HS-5 (cell line): ENCODE data around the gene R3HDM4.
A peak's percentile ranks its signal among the peaks of the same experiment; 100 is the strongest.

Experiments used
- DNase-seq: peaks from one replicate; pipeline ENCODE4 v3.0.0-alpha.2; 2012; ENCODE audit warnings: low read depth

R3HDM4 gene

DNA sequence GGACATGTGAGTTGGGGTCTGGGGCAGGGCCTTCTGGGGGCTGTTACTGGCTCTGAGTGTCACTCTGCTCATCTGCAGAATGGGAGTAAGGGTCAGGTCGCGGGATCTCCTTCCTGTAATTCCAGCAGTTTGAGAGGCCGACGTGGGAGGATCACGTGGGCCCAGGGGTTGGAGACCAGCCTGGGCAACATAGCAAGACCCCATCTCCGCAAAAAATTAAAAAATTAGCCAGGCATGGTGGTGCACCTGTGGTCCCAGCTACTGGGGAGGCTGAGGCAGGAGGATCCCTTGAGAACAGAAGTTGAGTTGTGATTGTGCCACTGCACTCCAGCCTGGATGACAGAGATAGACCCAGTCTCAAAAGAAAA is 16.9 kb upstream of the R3HDM4 start:
- no peak for DNase-seq

DNA sequence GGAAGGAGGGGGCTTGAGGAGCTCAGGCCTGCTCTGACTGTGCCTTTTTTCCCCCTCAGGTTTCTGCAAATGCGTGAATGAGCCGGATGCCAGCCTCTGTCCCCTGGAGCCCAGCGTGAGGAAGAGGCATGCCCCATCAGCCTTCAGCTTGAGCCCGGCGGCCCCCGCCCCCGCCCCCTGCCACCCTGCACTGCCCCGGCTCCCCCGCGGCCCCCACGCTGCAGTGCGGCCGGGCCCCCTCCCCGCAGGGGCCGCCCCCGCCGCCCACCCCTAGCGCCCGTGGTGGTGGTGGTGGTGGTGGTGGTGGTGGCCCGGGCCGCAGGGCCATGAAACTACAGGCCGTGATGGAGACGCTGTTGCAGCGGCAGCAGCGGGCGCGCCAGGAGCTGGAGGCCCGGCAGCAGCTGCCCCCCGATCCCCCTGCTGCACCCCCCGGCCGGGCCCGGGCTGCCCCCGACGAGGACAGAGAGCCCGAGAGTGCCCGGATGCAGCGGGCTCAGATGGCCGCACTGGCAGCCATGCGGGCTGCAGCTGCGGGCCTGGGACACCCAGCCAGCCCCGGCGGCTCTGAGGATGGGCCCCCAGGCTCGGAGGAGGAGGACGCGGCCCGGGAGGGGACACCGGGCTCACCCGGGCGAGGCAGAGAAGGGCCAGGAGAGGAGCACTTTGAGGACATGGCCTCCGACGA is 16.3 kb upstream of the R3HDM4 start:
- no peak for DNase-seq

DNA sequence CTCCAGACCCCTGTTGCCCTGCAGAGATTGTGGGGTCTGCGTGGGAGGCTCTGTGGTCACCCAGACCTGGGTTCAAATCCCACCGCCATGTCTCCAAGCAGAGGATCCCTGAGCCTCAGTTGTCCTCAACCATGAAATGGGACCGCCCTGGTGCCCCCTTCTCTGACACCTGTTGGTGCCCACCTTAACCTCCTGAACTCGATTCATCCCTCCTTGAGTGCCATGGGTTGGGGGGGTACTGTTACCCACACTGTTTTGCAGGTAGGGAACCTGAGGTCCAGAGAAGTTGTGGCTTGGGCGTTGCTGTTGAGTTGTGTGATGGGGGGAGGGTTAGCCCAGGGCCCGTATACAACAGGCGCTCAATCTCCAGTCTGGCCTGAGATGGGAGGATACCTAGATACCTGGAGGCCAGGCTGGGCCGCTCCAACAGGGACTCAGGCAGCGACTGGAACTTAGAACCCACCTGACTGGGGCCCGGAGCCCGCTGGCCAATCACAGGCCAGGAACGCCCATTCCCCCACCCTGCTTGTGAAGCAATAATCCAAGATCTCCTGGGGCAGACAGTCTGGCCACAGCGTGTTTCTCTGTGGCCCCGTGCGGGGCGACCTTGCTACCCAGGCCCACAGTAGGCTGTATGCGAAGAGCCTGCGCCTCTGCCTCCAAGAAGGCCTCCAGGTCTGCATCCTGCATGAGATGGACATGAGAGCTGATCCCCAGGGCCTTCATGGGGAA is 15.6 kb upstream of the R3HDM4 start:
- no peak for DNase-seq

DNA sequence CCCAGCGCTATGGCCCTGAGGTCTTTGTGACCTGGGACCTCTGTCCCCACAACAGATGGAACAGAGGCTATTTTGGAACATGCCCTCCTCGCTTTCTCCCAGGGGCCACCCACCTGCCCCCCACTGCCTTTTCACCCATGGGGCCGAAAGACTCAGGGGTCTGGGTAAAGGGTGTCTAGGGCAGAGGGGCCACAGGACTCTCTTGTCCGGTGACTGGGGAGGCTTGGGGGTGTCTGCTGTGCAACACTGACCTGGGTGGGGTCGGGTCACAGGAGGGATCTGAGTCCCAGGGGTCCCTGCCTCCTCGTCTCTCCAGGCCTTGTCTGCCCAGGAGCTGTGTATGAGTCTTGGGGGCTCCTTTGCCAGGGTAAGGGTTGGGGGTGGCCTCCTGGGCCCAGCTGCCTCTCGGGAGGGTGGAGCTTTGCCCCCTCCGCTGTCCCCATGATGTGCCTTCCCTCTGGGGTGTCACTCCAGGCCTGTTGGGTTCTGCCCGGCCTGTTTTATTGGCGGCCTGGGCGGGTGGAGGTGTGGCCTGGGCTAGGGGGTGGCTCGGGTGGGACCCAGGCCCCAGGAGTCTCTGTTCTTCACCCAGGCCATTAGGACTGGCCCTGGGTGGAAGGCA is 14.9 kb upstream of the R3HDM4 start:
- DNase-seq = no peak

DNA sequence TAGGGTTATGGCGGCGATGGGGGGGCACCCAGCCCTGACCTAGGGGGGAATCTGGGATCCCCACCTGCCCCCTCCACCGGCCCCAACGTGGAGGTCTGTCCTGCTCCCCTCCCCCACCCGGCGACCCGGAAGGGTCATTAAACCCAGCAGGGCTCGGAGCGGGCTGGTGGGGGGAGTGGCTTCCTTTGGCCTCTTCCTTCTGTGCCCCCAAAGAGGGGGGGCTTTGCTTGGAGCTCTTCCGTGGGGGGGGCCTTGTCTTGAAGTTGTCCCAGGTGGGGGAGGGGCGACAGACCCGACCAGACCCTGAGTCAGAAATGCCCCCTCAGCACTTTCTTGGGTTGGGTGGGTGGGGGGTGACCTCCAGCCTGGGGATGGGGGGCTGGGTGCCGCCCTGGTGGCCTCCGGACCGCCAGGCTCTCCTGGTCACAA is 14.3 kb upstream of the R3HDM4 start:
- no peak for DNase-seq

DNA sequence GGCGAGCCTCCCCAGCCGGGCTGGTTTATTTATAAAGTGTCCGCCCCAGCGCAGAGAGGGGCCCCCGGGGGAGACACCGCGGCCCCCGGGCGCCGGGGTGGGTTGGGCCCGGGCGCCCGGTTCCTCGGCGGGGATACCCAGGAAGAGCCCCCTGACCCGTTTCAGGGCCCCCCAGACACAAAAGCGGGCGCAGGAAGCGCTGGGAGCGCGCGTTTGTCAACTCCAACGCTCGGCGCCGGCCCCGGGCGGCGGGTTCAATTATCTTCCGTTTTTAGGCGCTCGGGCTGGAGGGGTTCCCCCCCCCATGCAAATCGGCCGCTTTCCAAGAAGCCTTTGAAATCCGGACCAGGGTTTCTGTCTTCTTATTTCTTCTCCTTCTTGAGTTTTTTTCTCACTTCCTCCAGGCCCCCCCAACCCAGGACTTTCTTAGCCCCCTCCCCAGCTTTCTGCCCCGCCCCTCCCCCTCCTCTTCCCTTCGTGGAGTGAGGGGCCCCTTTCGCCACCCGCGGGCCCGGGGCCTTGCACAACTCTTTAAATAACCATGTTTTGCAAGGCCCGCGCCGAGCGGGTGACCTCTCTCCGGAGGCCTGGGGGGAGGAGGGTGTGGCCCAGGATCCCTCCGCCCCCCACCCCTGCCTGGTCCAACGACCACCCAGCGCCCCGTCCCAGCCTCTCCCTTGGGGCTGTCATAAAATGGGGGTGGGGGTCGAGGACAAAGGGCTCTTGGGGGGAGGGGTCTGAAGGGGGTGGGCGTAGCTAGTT is 13.8 kb upstream of the R3HDM4 start:
- no peak for DNase-seq

DNA sequence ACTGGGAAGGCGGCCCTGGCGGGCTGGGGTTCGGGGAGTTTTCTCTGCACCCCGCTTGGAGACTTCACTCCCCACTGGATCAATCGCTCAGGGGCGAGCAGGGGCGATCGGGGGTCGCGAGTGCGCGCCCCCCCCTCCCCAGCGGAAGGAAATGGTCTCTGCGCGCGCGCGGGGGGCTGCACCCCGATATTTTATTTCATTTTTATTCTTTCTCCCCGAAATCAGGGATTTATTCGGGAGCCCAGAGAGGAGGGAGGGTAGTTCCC is 13.2 kb upstream of the R3HDM4 start:
- no peak for DNase-seq

DNA sequence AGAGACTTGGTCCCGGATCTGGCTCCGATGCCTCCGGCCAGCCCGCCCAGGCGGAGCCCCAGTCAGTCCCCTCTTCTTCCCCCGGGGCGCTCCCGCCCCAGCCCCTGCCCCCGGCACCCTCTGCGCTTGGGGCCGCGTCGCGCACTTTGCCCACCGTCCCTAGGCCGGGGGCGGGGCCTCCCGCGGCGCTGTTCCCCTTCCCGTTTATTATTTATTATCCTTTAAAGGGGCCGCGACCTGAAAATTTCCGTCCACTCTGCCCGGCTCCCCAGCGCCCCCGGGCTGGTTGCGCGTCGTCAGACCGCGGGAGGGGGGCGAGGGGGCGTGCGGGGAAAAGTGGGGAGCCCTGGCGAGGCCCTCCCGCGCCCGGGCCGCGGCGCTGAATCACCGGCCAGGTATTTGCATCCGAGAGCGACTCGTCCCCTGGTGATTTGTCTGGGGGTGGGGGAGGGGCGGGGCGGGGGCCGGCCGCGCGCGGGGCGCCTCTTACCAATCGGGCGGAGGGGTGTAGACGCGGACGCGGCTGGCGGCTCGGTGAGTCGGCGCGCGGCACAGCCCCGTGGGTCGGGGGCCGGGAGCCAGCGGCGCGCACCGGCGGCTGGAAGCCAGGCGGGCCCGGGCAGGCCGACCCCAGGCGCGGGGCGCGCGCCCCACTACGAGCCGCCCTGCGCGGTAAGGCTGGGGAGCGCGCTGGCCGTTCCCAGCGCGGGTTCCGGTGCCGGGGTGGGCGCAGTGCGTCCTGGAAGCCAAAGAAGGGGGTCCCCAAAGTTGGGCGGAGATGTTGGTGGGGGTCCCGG is 12.7 kb upstream of the R3HDM4 start, which contains the start of gene ARID3A:
ARID3A (plus strand) TSS at position 510 of the 797 bp plus-strand sequence. CDS start 3,494 bp downstream, outside the sequence.
- DNase-seq = peak; percentile 53

DNA sequence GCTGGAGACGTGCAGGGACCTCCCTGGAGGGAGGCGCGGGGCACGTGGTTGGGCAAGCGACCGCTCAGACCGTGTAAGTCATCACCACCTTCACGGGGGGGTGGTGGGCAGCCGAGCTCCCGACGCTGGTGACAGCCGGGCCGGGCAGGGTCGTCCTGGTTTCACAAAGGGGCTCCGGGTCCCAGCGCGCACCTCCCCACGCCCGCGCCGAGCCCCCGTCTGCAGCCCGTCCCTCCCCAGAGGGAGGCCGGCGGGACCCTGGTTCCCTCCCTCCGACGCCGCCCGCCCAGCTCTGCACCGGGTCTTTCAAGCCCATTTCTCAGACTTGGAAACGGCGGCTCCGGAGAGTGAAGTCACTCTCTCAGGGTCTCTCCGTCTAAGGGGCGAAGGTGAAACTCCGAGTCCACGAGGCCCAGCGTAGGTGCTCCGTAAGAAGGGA is 12.1 kb upstream of the R3HDM4 start:
- no peak for DNase-seq

DNA sequence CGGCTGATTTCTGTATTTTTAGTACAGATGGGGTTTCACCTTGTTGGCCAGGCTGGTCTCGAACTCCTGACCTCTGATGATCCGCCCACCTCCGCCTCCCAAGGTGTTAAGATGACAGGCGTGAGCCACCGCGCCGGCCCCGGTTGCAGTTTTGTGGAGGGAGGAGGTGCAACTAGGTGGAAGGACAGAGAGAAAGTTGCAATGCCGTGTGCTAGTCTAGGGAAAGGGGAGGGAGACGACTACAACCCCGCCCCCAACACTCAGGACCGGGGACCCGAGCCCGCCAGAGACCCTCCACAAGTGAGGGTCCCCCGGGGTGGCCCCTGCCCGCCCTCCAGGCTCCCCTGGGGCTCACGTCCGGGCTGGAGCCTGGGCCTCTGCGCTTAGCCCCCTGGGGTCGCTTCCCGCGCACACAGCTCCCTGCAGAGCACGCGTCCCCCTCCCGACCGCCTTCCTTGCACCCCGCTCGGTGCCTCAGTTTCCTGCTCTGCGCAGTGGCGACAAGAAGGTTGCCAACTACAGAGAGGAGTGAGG is 11.6 kb upstream of the R3HDM4 start:
- DNase-seq = no peak

DNA sequence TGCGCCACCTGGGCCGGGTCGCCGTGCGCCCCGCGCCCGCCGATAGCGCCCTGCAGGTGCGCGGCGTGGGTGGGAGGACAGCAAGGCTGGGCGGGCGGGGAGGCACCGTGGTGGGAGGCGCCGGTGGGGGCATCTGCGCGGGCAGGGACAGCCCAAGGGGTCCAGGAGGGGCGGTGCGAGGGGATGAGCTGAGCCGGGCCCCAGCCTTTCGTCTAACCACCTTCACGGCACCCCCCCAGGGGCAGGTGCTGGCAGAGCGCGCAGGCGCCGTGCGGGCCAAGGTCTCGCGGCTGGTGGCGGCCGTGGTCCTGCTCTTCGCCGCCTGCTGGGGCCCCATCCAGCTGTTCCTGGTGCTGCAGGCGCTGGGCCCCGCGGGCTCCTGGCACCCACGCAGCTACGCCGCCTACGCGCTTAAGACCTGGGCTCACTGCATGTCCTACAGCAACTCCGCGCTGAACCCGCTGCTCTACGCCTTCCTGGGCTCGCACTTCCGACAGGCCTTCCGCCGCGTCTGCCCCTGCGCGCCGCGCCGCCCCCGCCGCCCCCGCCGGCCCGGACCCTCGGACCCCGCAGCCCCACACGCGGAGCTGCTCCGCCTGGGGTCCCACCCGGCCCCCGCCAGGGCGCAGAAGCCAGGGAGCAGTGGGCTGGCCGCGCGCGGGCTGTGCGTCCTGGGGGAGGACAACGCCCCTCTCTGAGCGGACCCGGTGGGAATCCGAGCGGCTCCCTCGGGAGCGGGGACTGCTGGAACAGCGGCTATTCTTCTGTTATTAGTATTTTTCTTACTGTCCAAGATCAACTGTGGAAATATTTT is 7.2 kb upstream of the R3HDM4 start:
- DNase-seq = no peak

DNA sequence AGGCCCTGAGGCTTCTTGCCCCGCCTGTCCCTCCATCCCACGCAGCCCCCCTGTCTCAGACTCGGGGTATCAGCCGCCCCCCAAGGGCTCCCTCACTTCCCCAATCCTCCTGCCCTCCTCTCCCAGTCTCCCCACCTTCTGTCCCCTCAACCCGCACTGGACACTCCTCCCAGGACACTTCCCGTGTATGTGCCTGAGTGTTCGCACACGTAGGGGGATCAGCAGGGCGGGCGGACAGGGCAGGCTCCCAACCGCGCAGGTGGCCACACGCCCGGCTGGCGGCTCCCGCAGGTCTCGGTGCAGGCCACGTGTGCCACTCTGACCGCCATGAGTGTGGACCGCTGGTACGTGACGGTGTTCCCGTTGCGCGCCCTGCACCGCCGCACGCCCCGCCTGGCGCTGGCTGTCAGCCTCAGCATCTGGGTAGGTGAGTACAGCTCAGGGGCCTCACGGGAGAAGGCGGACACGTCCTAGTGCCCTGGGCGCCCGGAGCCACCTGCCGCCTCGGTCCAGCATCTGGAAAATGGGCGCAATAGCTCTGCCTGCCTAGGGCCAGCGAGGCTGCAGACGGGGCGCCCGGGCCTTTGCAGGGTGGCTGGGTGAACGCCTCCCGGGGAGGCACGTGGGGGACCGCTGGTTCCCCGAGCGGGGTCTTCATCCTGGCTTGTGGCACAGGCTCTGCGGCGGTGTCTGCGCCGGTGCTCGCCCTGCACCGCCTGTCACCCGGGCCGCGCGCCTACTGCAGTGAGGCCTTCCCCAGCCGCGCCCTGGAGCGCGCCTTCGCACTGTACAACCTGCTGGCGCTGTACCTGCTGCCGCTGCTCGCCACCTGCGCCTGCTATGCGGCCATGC is 6.4 kb upstream of the R3HDM4 start:
- DNase-seq = no peak

DNA sequence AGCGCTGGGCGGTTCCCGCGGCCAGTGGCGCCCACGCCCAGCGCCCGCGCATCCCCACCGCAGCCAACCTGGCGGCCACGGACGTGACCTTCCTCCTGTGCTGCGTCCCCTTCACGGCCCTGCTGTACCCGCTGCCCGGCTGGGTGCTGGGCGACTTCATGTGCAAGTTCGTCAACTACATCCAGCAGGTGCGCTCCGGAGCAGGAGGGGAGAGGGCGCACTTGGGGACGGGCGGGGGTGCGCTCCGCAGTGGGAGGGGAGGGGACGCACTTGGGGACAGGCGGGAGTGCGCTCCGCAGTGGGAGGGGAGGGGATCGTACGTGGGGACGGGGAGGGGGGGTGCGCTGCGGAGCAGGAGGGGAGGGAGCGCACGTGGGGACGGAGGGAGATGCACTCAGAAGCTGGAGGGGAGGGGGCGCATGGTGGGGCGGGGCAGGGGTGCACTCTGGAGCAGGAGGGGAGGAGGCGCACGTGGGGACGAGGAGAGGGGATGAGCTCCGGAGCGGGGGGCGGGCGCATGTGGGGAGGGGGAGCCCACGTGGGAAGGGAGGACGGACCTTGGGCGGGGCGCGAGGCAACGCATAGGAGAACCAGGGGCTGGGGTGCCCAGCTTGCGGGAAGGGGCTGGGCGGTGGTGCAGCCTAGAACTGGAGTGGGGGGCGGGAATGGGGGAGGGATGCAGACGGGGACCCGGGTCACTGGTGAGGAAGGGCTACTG is 5.6 kb upstream of the R3HDM4 start:
- DNase-seq = no peak

DNA sequence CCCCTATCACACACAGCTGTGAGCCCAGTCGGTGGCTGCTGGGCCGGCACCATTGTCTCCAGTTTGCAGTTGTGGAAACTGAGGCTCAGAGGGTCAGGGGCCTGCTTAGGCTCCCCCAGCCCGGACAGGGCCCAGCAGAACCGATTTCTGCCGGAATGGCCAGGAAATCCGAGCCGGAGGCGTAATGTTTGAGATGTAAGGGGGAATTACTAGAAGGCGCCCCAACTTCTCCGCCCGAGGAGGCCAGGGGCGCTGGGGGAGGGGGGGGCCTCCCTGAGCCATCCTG is 5.1 kb upstream of the R3HDM4 start:
- no peak for DNase-seq

DNA sequence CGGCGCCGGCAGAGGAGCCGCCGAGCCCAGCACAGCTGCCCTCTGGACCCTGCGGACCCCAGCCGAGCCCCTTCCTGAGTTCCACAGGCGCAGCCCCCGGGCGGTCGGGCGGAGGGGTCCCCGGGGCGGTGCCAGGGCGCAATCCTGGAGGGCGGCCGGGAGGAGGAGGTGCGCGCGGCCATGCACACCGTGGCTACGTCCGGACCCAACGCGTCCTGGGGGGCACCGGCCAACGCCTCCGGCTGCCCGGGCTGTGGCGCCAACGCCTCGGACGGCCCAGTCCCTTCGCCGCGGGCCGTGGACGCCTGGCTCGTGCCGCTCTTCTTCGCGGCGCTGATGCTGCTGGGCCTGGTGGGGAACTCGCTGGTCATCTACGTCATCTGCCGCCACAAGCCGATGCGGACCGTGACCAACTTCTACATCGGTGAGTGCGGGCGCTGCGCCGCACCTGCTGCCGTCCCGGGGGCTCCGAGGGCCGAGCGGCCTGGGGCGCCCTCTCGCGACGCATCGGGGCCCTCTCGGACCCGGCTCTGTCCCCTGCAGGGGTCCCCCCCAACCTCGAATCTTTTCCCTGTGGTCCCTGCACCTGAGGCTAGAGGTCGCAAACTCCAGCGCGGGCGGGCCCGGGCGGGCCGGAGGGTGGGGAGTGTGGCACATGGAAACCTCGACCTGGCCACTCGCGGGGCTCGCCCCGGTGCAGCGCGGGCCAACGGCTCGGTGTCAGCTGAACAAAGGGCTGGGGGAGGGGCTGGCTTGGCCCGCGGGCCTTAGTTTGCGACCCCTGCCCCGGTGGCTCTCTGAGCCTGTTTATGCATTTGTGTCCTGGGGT is 4.5 kb upstream of the R3HDM4 start, which contains the start of gene KISS1R:
KISS1R (plus strand) TSS at position 11 of the 829 bp plus-strand sequence; CDS start at position 181, 170 bp downstream.
- DNase-seq = no peak

DNA sequence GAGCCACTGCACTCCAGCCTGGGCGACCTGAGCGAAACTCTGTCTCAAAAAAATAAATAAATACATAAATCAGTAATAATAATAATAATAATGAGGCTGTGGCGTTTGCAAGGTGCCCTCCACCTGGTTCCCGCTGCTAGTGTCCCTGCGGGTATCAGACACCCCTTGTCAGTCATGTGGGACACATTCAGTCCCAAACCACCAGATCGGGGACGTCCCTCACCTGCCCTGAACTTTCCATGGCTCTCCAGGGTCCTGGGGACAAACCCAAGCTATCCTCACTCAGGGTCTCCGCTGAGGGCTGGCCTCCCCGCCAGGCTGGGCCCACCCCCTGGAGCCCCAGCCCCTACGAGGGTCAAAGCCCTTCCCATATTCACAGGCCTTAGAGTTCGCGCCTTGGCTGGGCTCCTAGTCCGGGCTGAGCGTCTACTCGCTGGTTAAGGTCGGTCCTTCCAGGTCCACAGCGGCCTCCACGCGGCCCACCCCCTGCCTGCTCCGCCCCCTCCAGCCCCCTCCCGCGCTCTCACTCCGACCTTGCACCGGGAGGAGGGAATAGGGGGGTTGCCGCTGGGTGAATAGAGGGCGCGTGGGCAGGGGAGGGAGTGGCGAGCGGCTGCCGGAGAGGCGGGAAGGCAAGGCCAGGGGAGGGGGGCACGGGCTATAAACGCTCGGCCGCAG is 3.8 kb upstream of the R3HDM4 start:
- DNase-seq = no peak

DNA sequence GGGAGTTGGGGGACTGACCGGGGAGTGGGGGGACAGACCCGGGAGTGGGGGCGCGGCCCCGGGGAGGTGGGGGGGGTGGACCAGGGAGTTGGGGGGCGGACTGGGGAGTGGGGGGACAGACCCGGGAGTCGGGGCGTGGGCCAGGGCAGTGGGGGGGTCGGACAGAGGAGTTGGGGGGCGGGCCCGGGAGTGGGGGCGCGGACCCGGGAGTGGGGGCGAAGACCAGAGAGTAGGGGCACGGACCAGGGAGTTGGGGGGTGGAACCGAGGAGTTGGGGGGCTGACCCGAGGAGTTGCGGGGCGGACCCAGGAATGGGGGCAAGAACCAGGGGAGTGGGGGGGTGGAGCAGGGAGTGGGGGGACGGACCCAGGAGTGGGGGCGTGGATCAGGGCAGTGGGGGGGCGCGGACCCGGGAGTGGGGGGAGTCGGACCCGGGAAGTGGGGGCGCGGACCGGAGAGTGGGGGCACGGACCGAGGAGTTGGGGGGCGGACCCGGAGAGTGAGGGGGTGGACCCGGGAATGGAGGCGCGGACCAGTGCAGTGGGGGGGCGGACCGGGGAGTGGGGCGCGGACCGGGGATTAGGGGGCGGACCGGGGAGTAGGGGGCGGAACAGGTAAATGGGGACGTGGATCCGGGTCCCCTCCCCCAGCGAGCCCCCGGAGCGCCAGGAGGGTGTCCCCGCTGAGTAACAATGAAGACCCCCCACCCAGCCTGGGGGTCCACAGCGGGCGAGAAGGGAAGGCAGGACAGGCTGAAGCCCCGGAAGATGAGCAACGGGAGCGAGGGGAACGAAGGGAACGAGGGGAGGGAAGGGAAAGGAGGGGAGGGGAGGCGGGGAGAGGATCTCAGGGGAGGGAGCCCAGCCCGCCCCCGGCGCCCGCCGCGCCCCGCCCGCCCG is 589 bp downstream of the R3HDM4 start:
- no peak for DNase-seq
